ENCODE results near the gene UPF1.

UPF1 gene

GRCh38 chr19:18841400-18841799 is 9.6 kb downstream of the UPF1 start:
- no peak for DNase-seq

DNA sequence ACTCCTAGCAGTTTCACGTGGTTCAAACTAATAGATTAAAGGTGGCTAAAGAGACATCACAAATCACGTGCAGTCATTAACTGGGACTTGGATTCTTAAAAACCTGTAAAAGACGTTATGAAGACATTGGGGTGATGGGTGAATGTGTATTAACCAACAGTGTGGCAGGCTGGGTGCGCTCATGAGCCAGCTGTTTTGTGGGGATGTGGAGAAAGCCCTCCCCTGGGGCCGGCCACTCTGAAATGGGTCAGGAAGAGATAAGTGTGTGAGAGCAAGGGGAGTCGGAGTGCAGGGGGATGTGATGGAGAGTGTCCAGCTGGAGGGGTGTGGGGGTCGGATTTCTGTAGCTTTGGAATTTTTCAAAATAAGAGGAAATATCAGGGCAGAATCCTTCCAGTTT is 10.4 kb downstream of the UPF1 start:
- DNase-seq = no peak

- DNase-seq = no peak
Observed at GRCh38 chr19:18843960-18844359, 12.2 kb downstream of the UPF1 start.

DNA sequence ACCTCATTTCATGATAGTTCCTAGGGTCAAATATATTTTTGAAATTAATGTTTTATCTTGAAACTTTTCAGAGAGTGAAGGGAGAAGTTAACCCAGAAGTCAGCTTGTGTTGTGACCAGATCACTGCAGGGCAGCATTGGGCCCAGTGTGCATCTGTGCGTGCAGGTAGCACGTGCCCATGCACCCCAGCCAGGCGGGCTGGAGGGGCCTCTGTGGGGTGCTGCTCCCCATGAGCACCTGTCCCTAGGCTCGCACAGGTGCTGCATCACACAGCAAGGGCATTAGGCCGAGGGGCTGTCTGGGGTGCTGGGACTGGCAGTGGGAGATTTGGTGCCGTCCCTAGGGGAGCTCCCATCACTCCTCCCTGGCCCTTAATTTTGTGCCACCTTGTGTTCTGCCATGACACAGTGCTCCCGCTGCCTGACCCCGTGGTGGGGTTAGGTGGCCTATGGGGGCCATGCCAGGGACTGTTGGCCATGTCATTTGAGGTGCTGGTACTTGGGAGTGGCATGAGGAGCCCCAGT is 13.1 kb downstream of the UPF1 start:
- DNase-seq = no peak

DNA sequence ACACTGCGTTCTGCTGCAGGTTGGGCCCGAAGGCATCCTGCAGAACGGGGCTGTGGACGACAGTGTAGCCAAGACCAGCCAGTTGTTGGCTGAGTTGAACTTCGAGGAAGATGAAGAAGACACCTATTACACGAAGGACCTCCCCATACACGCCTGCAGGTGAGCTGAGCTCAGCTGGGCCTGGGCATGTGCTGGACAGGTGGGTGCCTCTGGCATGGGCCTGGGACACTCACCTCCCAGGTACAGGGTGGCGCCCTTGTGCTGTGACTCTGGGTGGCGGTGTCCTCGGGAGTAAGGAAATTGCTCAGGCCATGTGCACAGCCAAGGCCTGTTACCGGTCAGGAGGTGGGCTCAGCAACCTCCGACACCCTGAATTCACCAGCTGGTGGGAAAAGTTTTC is 14.2 kb downstream of the UPF1 start:
- DNase-seq = no peak

- peak; percentile 78 for DNase-seq
Observed at GRCh38 chr19:18846862-18847548, 15.2 kb downstream of the UPF1 start.

DNA sequence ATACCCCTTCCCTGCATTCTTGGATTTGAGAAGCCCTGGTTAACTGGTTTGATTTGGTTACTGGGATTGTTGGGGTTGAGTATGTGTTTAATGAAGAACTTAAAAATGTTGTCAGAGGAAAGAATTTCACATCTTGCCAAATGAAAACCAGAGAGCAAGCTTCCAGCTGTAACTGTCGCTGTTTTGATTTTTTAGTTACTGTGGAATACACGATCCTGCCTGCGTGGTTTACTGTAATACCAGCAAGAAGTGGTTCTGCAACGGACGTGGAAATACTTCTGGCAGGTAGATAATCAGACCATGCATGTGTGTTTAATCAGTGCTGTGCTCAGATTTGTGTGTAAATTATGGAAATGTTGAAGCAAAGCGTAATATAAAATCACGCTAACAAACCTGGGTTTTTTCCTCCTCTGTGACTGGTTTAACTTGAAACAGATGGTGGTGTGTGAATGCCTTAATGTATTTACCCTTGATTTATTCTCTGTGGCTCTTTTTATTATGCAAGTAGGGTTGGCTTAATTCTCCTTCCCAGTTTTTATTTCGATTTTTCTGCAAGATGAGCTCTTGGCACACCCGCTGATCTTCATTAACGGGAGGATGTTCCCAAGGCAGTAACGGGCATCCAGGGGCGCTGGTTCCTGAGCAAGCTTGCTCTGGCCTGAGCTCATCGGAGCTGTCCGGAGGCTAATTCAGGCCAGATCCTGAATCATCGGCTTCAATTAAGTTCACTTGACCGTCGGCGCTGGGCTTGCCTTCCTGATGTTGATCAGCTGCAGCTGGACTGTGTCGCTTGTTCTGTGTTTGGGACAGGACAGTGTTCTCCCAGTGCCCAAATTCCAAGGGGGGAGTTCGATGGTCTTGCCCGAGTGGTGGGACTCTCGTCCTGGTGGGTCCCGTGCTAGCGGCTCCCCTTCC is 16.0 kb downstream of the UPF1 start:
- no peak for DNase-seq

DNA sequence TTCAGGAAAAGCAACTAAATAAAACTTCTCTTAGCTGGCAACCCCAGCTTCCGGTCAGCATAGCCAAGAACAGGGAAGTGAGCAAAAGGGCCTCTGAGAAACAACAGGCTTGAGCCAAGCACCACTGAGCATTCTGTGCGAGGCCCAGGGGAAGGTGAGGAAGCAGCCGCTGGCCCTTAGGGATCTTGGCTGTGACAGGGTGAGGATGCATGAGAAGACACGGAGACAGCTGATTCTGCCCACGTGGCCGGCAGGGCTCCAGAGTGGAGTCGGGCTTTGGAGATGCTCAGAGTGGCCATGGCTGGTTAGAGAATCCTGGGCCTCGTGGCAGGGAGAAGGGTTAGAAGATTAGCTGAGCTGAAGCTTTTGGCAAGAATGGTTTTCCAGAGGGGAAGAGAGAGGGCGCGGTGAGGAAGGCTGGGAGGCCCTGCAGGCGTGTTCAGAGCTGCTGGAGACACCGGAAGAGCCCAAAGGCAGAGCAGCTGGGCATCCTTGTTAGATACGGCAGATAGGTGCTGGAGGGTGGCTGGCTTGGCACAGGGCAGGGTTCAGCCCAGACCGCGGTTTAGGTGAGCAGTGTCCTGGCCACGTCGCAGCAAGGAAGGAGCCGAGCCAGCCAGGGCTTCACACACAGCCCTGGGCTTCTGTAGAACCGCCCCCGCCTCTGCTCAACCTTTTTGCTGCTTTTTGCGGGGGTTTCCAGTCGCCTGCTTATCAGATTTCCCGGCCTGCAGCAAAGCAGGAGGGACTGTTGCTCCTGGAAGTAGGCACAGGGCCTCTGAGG is 17.3 kb downstream of the UPF1 start:
- DNase-seq = peak; percentile 84

- no peak for DNase-seq
Observed at GRCh38 chr19:18849838-18850400, 18.2 kb downstream of the UPF1 start.

DNA sequence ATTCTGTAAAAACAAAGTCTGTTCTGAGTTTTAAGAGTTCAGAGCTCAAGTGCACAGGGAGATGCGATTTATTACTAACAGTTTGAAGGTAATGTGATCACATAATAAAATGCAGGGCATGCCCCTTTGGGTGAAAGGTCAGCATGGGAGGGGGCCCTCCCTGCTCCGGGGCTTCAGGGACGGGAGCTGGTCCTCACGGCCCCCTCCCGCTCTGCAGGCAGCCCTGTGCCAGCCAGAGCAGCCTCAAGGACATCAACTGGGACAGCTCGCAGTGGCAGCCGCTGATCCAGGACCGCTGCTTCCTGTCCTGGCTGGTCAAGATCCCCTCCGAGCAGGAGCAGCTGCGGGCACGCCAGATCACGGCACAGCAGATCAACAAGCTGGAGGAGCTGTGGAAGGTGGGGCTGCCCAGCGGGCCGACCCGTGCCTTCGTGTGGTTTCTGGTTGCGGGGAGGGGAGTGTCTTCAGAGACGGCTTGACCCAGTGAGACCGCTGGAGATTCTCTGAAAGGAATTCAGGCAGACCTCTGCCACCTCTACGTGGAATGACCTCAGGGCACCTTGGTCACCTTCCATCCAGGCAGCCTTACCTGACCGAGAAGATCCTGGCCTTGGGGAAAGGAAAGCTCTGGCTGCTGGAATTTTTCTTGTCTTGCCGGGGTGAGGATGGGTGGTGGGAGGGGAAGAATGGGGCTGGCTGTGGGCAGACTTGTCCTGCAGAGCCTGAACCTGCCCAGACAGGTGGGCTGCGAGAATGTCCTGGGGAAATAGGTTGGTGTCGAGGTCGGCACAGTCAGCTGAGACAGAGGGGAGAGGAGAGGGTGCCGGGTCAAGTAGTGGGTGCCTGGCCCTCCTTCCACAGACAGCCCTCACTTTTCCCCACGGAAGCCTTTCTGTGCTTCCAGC is 19.0 kb downstream of the UPF1 start:
- DNase-seq = no peak

- no peak for DNase-seq
Observed at GRCh38 chr19:18851673-18852325, 20.0 kb downstream of the UPF1 start.

- no peak for DNase-seq
Observed at GRCh38 chr19:18852648-18853047, 20.9 kb downstream of the UPF1 start.

DNA sequence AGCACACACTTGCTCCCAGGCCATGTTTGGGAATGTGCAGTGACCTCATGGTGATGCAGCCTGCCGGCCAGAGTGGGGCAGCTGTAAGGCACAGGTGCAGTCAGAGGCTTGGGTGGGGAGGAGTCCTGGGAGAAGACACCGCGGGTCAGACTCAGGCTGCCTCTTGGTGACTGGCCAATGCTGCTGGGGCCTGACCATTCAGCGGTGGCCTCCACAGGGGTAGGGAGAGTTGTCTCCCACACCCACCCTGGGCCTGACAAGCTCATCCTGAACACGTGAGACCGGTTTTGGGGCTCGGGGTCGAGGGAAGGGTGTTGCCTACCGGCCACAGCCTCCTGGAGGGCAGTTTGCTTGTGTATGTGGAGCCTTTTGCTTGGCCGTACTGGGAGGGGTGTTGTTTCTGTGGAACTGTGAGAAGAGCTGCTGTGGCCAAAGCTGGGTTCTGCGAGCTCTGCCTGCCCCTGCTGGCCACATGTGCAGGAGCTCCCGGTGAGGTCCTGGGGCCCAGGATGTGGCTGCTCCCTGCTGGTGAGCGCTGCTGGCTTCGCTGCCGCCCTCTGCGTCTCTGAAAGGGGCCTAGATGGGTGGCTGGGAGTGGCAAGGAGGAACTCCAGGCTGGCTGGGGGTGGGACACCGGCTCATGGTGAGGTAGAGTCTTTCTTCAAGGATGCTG is 22.1 kb downstream of the UPF1 start:
- no peak for DNase-seq

- DNase-seq = no peak
Observed at GRCh38 chr19:18854982-18855381, 23.2 kb downstream of the UPF1 start.

- no peak for DNase-seq
Observed at GRCh38 chr19:18855647-18856384, 24.1 kb downstream of the UPF1 start.

- DNase-seq = no peak
Observed at GRCh38 chr19:18856385-18857126, 24.8 kb downstream of the UPF1 start.

- no peak for DNase-seq
Observed at GRCh38 chr19:18857223-18857622, 25.5 kb downstream of the UPF1 start.

DNA sequence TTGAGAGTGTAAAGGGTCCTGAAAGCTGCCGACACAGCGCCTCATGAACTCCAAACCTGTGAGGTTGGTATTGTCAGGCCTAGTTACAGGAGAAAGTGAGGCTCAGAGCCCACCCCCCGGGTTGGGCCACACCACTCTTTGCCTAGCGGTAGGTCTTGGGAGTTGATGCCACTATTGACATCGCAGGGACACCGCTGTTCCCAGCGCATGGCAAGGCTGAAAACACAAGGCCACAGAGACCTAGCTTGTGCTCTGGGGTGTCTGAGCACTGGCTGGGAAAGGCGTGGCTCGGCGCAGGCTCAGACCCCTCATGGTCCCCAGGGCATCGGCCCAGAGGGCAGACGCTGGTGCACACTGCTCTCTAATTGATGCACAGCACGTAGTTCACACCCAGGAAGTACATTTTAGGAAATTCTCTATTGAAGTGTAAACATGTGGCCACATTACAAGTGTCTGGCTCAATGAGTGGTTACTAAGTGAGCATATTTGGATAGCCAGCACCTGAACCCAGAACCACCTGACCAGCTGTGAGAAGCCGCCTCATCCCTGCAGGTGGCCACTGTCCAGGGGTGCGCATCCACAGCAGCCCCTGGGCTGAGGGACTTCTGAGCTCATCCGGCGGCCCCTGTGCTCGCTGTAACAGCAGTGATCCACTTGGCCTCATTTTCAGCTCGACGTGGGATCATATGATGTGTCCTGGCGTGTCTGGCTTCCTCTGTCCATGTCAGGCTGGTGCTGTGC is 27.3 kb downstream of the UPF1 start:
- no peak for DNase-seq

All from suppressor macrophage treated with lipopolysaccharide for 4 hours (primary cell).